ENCODE results near the gene MCAT. TPM values are rescaled to one million over a fixed set of nuclear protein-coding genes. Genes with fewer than 3 reads are reported as not detected.
A peak's percentile ranks its signal among the peaks of the same experiment; 100 is the strongest.

Gene MCAT
- total RNA-seq, 4 donors from 2014 or later, result 17.1 to 26.7 (median 22.1) TPM

- TF ChIP-seq CTCF (IDR thresholded peaks at IDR 0.05) (no peak), POLR2A (IDR thresholded peaks at IDR 0.05) (no peak)
- DNase-seq, result no peak
- peaks cover 20 to 59% (median 20%) of the 10 kb centered on the region in 3 donors for H3K4me1 ChIP-seq
- intact Hi-C loops (cut with DNase I), result no loop called here
- H3K9me3 ChIP-seq, result no peaks in the 10 kb centered on the region
- H3K4me3 ChIP-seq, result no peak overlapping the region
- 40 to 74% methylated on average over 1 to 3 of the region's 13 CpGs for WGBS, 2 donors
- peaks cover 11 to 27% (median 13%) of the 10 kb centered on the region in 3 donors for H3K36me3 ChIP-seq
- H3K27me3 ChIP-seq, result no peaks in the 10 kb centered on the region
- H3K27ac ChIP-seq, result peak overlapping the region; percentile 77 to 85 (median 83)
Observed at GRCh38 chr22:43128116-43128515, 15.1 kb downstream of the MCAT start.

GRCh38 chr22:43127166-43127908 is 15.9 kb downstream of the MCAT start:
- Histone ChIP-seq H3K4me1 (peaks cover 20 to 67% (median 23%) of the 10 kb centered on the region in 3 donors), H3K4me3 (no peak overlapping the region), H3K9me3 (no peaks in the 10 kb centered on the region), H3K27me3 (no peaks in the 10 kb centered on the region), H3K36me3 (peaks cover 7 to 19% (median 7%) of the 10 kb centered on the region in 3 donors), H3K27ac (peak overlapping the region; percentile 77 to 85 (median 83))
- no peak for DNase-seq
- intact Hi-C loops (cut with DNase I), result no loop called here
- WGBS, 2 donors, result 50% methylated on average over 2 of the region's 17 CpGs; no CpG with 5 or more reads in 1 of the 2 donors
- peak in 1 of 4 donors; percentile 51 for TF ChIP-seq POLR2A (IDR thresholded peaks at IDR 0.05)
- no peak for TF ChIP-seq CTCF (IDR thresholded peaks at IDR 0.05)

GRCh38 chr22:43126501-43127165 is 16.6 kb downstream of the MCAT start:
- no peak overlapping the region for H3K4me3 ChIP-seq
- intact Hi-C loops (cut with DNase I), result no loop called here
- H3K27ac ChIP-seq, result peak overlapping the region; percentile 77 to 85 (median 83)
- DNase-seq, result no peak
- 24 to 50% methylated on average over 1 to 3 of the region's 5 CpGs for WGBS, 2 donors
- no peak for TF ChIP-seq CTCF (IDR thresholded peaks at IDR 0.05)
- H3K27me3 ChIP-seq, result no peaks in the 10 kb centered on the region
- H3K4me1 ChIP-seq, result peaks cover 20 to 70% (median 24%) of the 10 kb centered on the region in 3 donors
- H3K36me3 ChIP-seq, result peaks cover under 1 to 12% (median 4%) of the 10 kb centered on the region in 3 donors
- H3K9me3 ChIP-seq, result no peaks in the 10 kb centered on the region

GRCh38 chr22:43118953-43119458 is 24.2 kb downstream of the MCAT start:
- TF ChIP-seq POLR2A (IDR thresholded peaks at IDR 0.05) (no peak), CTCF (IDR thresholded peaks at IDR 0.05) (no peak)
- Histone ChIP-seq H3K4me3 (no peak overlapping the region), H3K36me3 (no peaks in the 10 kb centered on the region), H3K4me1 (peaks cover 8 to 62% (median 13%) of the 10 kb centered on the region in 3 donors), H3K9me3 (no peaks in the 10 kb centered on the region), H3K27me3 (peaks cover 0 to 14% (median 0%) of the 10 kb centered on the region in 4 donors), H3K27ac (peak overlapping the region; percentile 14 to 77 (median 42))
- DNase-seq, result no peak
- intact Hi-C loops (cut with DNase I), result no loop called here
- no CpG with 5 or more reads among the region's 7 CpGs for WGBS, 2 donors
